Posterior cingulate gyrus (tissue), 11 donors: ENCODE measurements around the gene ZKSCAN3.
"Not testable (repeated sequence)": the region's sequence is repeated elsewhere in the genome, so short reads cannot be mapped to it uniquely, and the experiment has no call there.

Experiments used
- DNase-seq, 10 donors: peaks; one replicate each; pipeline versions ENCODE4 v3.0.0 to v3.0.0-alpha.2; 2020 to 2021; ENCODE audit warnings: mixed read lengths in 3 of 10
- intact Hi-C: fragments of 100-400 bp; cut with DNase I; formaldehyde crosslinking; loops from one replicate; pipeline ENCODE4 v1.15.1; 2023

ZKSCAN3 gene

GRCh38 chr6:28340310-28341095 lies 9.2 kb upstream of the ZKSCAN3 start:
- DNase-seq, result no peak
- intact Hi-C loops, result no loop called here

- intact Hi-C loops, result no loop called here
- no peak for DNase-seq
These were observed 5.7 kb upstream of the ZKSCAN3 start for GRCh38 chr6:28343898-28344677.

- intact Hi-C loops, result no loop called here
- DNase-seq, result no peak
These were observed 4.5 kb upstream of the ZKSCAN3 start for GRCh38 chr6:28345201-28345600.

GRCh38 chr6:28347119-28347518 lies 2.6 kb upstream of the ZKSCAN3 start:
- intact Hi-C loops, result no loop called here
- DNase-seq, result no peak

- intact Hi-C loops, result no loop called here
- no peak for DNase-seq
These were observed 329 bp upstream of the ZKSCAN3 start for GRCh38 chr6:28349344-28349891.

GRCh38 chr6:28351087-28351486 lies 1.3 kb downstream of the ZKSCAN3 start:
- intact Hi-C loops, result no loop called here
- DNase-seq, result no peak

GRCh38 chr6:28351493-28351925 lies 1.8 kb downstream of the ZKSCAN3 start:
- no peak for DNase-seq
- intact Hi-C loops, result no loop called here

- intact Hi-C loops, result loop anchor here (1.0 kb wide), 1 partner anchor 17 kb away; the partner anchor contains the start of gene ZSCAN31
These were observed 3.6 kb downstream of the ZKSCAN3 start for GRCh38 chr6:28353356-28353755.

GRCh38 chr6:28353981-28354676 lies 4.4 kb downstream of the ZKSCAN3 start:
- intact Hi-C loops, result loop anchor here (1.0 kb wide), 1 partner anchor 18 kb away; the partner anchor contains the start of gene ZSCAN31
- peak; percentile 13 to 94 (median 54) for DNase-seq

More at GRCh38 chr6:28353356-28353755, 3.6 kb downstream of the ZKSCAN3 start:
- no peak for DNase-seq

GRCh38 chr6:28354688-28355554 lies 5.2 kb downstream of the ZKSCAN3 start:
- DNase-seq, result no peak
- intact Hi-C loops, result loop anchor here (5.0 kb wide), 2 partner anchors 42 to 83 kb away; partner anchors contain the start of gene ZSCAN12

GRCh38 chr6:28355743-28356665 lies 6.3 kb downstream of the ZKSCAN3 start:
- intact Hi-C loops, result loop anchor here (2.0 to 5.0 kb wide), 3 partner anchors 41 to 215 kb away; partner anchors contain the start of genes ZKSCAN8 and ZSCAN12
- DNase-seq, result peak; percentile 49 to 95 (median 68)

GRCh38 chr6:28356666-28357020 lies 6.9 kb downstream of the ZKSCAN3 start:
- intact Hi-C loops, result loop anchor here (2.0 to 5.0 kb wide), 3 partner anchors 41 to 216 kb away; partner anchors contain the start of genes ZKSCAN8 and ZSCAN12
- peak in 4 of 10 donors; percentile 8 to 77 (median 73) for DNase-seq

GRCh38 chr6:28357036-28357435 lies 7.3 kb downstream of the ZKSCAN3 start:
- DNase-seq, result peak in 4 of 10 donors; percentile 22 to 85 (median 64)
- intact Hi-C loops, result loop anchor here (2.0 to 5.0 kb wide), 3 partner anchors 40 to 216 kb away; partner anchors contain the start of genes ZKSCAN8 and ZSCAN12

GRCh38 chr6:28359562-28359961 lies 9.8 kb downstream of the ZKSCAN3 start:
- intact Hi-C loops, result loop anchor here (5.0 kb wide), 2 partner anchors 38 to 87 kb away; partner anchors contain the start of gene ZSCAN12
- not testable (repeated sequence) for DNase-seq

GRCh38 chr6:28360961-28361360 lies 11.2 kb downstream of the ZKSCAN3 start:
- intact Hi-C loops, result no loop called here
- DNase-seq, result no peak

- DNase-seq, intact Hi-C loops: not testable (repeated sequence)
These were observed 15.8 kb downstream of the ZKSCAN3 start for GRCh38 chr6:28365590-28365989.

GRCh38 chr6:28368522-28368921 lies 18.8 kb downstream of the ZKSCAN3 start:
- no peak for DNase-seq
- intact Hi-C loops, result no loop called here

GRCh38 chr6:28369463-28369862 lies 19.7 kb downstream of the ZKSCAN3 start:
- intact Hi-C loops, result no loop called here
- no peak for DNase-seq
